ENCODE results near the gene CAST.

GRCh38 chr5:96648023-96648422, 14.2 kb upstream of the CAST start:
- no peak for TF ChIP-seq CTCF (IDR thresholded peaks at IDR 0.05 in 4 of 5, conservative IDR thresholded peaks at IDR 0.05 in 1 of 5)
- TF ChIP-seq POLR2A (IDR thresholded peaks at IDR 0.05), result no peak

All from gastrocnemius medialis (tissue), 4 donors.